TTC549 (cell line): ENCODE results near the gene GPX3.

Experiments
- FAIRE-seq: peaks from 2 replicates; lab custom pipeline; 2012; peaks lifted over from hg19 to GRCh38; lab: Jason Lieb, UNC

The GPX3 gene, protein sequence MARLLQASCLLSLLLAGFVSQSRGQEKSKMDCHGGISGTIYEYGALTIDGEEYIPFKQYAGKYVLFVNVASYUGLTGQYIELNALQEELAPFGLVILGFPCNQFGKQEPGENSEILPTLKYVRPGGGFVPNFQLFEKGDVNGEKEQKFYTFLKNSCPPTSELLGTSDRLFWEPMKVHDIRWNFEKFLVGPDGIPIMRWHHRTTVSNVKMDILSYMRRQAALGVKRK

DNA sequence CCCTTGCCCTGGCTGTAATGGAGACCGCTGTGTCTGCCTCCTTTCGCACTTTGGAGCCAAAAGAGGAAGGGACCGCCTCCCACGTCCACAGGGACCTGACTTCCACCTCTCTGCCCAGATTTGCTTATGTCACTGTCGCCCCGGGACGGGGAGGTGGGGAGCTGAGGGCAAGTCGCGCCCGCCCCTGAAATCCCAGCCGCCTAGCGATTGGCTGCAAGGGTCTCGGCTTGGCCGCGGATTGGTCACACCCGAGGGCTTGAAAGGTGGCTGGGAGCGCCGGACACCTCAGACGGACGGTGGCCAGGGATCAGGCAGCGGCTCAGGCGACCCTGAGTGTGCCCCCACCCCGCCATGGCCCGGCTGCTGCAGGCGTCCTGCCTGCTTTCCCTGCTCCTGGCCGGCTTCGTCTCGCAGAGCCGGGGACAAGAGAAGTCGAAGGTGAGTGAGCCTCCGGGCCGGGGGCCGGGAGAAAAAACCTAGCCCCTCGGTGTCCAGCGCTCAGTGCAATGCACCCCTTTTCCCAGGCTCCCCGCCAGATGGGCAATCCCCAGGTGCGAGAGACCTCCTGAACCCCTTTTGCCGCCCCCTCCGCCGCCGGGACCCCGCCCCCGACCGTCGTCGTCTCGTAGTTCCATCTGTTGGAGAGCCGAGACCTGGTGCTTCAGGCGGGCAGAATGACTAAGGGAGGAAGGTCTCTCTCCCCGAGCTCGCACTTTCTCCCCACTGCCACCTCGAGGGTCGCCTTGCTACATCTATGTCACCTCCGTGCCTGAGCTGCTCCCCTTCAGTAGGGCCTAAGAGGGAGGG lies at the start of gene GPX3:
Gene GPX3, plus strand, starts transcription at position 288 of the 807 bp plus-strand sequence. Its CDS starts 64 bp downstream, at position 352.
- FAIRE-seq, result no peak

- no peak for FAIRE-seq
Measured at GRCh38 chr5:150978590-150978989, 41.8 kb upstream of the GPX3 start.

- FAIRE-seq, result no peak
Measured at GRCh38 chr5:150987746-150988145, 32.6 kb upstream of the GPX3 start.

DNA sequence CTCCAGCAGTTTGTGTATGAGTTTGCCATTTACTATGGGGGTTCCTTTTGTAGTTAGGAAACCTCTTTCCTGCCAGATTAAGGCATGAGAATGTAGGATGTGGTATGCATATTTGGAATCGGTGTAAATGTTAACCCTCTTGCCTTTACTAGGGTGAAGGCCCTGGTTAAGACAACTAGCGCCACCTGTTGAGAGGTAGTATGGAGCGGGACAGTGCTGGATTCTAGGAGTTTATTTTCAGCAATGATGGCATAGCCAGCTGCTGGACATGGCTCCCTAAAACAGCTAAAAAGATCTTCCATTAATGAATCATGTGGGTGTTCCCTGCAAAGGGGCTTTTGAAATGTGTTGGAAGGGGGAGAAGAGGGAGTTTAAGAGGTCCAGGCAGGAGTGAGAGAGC lies 30.7 kb upstream of the GPX3 start:
- no peak for FAIRE-seq

DNA sequence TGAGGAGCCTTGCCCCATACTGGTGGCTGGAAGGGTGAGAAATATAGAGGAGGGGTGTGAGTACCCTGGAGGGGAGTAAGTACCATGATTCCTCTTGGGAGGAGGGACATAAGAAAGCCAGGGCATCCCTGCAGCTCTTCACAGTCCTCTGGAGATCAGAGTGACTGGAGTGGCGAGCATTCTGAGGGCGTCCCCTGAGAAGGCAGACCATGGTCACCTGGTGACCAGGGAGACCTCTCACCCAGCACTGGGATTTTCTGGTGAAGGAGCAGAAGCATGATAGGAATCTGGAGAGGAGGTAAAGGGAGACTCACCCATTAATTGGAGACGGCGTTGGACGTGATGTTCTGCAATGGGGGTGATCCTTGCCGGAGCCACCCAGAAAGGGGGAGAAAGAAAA lies 27.7 kb upstream of the GPX3 start:
- FAIRE-seq, result no peak

GRCh38 chr5:150993422-150993821 lies 27.0 kb upstream of the GPX3 start:
- FAIRE-seq, result no peak

GRCh38 chr5:150993826-150994412 lies 26.5 kb upstream of the GPX3 start:
- no peak for FAIRE-seq

GRCh38 chr5:150999704-151000442 lies 20.5 kb upstream of the GPX3 start:
- no peak for FAIRE-seq

- no peak for FAIRE-seq
Measured at GRCh38 chr5:151001436-151001835, 19.0 kb upstream of the GPX3 start.

GRCh38 chr5:151002250-151002649 lies 18.1 kb upstream of the GPX3 start:
- FAIRE-seq, result no peak

DNA sequence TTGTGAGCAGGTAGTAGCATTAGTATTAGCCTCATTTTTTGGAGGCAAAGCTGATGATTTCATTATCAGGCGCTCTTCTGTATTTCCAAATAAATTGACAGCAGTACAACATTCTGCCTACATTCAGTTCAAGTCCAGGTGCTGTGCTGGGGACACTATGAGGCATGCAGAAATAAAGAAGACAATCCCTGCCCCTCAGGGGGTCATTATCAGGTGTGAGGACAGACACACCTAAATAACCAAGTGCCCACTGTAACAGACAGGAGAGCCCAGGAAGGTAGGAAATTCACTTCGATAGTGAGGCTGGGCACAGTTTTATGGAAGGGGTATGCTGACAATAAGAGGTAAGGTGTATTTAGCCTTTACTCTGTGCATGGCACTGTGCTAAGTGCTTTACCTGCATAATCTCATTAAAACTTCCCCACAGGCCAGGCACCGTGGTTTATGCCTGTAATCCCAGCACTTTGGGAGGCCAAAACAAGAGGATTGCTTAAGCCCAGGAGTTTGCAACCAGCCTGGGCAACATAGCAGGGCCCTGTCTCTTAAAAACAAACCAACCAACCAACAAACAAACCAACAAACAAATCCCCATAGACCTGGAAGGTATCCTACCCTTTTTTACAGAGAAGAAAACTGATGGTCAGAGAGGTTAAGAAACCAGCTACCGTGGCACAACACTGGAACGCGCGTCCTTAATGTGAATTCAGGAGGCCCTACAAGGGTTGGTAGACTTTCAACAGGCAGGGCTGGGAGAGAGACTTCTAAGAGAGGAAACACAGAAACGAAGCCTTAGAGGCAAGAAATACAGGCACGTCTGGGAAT lies 17.5 kb upstream of the GPX3 start:
- no peak for FAIRE-seq

DNA sequence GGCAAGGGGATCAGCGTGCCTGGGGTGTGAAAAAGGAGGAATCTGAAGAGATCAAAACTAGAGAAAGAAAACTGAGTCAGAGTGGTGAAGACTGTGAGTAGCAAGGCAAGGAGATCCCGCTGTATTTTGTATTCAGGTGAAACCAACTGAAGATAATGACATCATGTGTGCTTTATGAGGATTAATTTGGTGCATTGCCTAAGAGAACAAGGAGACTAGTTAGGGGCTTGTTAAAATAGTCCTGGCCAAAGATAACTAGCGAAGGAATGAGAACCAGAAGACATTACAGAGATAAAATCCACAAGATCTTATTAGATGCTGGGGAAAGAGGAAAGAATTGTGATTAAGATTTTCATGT lies 16.9 kb upstream of the GPX3 start:
- FAIRE-seq, result no peak

DNA sequence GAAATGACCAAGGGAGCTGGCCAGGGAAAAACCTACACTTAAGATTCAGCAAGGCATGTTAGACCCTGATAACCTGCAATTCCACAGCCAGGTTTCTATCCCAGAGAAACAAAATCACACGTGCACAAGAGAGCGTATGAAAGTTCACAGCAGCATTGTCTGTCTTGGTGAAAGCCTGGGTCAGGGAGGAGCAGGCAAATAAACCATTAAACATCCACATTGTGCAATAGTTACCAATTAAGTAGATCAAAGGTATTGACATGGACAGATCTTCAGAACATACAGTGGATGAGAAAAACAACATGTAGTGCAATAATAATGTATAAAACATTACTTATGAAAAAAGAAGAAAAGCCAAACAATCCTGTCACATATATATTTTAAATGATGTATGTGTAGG lies 15.9 kb upstream of the GPX3 start:
- no peak for FAIRE-seq

- no peak for FAIRE-seq
Measured at GRCh38 chr5:151005187-151005949, 15.0 kb upstream of the GPX3 start.

GRCh38 chr5:151005950-151006576 lies 14.3 kb upstream of the GPX3 start:
- no peak for FAIRE-seq

GRCh38 chr5:151006704-151007334 lies 13.6 kb upstream of the GPX3 start:
- FAIRE-seq, result no peak

- FAIRE-seq, result no peak
Measured at GRCh38 chr5:151007430-151008209, 12.8 kb upstream of the GPX3 start.

DNA sequence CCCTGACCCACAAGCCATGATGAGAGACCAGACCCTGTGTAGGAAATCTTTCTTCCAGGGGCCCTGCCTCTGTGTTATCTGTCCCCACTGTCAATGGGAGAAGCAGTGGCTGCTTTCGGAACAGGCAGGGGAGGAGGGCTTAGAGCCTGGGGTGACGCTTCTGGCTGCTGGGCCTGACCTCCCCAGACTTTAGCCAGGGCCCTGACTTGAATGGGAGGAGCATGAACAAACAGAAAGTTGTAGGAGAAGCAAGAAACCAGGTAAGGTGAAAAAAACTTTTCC lies 12.2 kb upstream of the GPX3 start:
- FAIRE-seq, result no peak

DNA sequence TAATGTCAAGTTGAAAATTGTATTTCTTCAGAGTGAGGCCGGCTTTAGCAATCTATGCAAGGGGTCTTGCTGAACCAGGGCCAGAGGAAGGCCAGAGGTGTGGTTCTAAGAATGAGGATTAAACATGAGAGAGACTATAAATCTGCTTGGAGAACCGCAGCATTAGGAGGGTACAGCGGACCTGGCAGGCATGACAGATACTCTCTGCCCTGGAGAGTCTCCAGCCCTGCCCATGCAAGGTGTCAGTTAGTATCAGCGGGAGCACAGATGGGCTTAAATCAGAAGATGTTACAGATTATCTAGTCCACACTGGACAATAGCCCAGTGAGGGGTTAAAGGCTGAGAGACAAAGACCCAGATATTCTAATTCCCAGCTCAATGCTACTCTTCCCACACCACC lies 11.5 kb upstream of the GPX3 start:
- FAIRE-seq, result no peak

DNA sequence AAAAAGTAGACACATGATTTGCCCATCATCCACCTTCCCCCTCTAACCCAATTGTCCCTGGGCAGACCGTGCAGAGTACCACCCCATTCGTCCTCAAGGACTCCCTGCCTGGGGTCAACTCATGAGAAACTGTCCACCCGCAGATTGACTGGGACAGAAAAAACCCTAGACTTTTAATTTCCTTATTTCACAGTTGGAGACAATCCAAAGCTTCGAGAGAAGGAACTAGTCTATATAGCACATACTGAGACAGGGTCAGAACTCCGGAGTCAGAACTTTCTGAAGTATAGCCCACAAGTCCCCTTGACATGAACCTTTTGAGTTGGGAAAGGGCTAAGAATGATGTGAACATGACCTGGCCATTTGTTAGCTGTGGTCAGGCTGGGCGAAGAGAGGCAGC lies 7.5 kb upstream of the GPX3 start:
- no peak for FAIRE-seq
